ENCODE measurements around the gene ARHGAP10. TPM values are rescaled to one million over a fixed set of nuclear protein-coding genes. Genes with fewer than 3 reads are reported as not detected.

The ARHGAP10 gene
- total RNA-seq, 1 experiment from 2014 or later, result 9.0 TPM

- no peaks in the 10 kb centered on the region for H4K20me1 ChIP-seq (ENCODE audit: low read length)
- POLR2A ChIA-PET (ENCODE audit: unreplicated experiment), result no interaction called here
- intact Hi-C loops (cut with micrococcal nuclease), result loop anchor here (1.0 to 10.0 kb wide), 4 partner anchors 38 to 515 kb away; partner anchors contain the start of gene NR3C2
These were observed 195.7 kb downstream of the ARHGAP10 start for GRCh38 chr4:147927377-147928137.

GRCh38 chr4:147928400-147928799 lies 196.5 kb downstream of the ARHGAP10 start:
- H3K79me2 ChIP-seq (ENCODE audit: low read length), result no peaks in the 10 kb centered on the region
- peaks cover 37% of the 10 kb centered on the region for H3K4me1 ChIP-seq (ENCODE audit: insufficient read depth, low read length)
- ATAC-seq (peak; percentile 84), DNase-seq (peak; percentile 80)
- peak overlapping the region; percentile 64 for H3K9ac ChIP-seq (ENCODE audit: low read length)
- peak overlapping the region; percentile 2; the same call in 1 of the 2 replicates for H2AFZ ChIP-seq (ENCODE audit: low read length)
- POLR2A ChIA-PET (ENCODE audit: unreplicated experiment), result interaction anchor here (0.6 to 0.7 kb wide), 4 partner anchors 117 to 514 kb away, joined by 3 to 4 read pairs (median 3); partner anchors contain the start of gene NR3C2
- TF ChIP-seq CTCF (conservative IDR thresholded peaks at IDR 0.05; ENCODE audit: low read depth, low read length) (no peak), EZH2phosphoT487 (IDR thresholded peaks at IDR 0.05; ENCODE audit: borderline replicate concordance, low read length) (no peak), EZH2 (IDR thresholded peaks at IDR 0.05; ENCODE audit: low read length, unreplicated experiment) (no peak)
- intact Hi-C loops (cut with micrococcal nuclease), result loop anchor here (1.0 to 10.0 kb wide), 4 partner anchors 37 to 514 kb away; partner anchors contain the start of gene NR3C2
- H3F3A ChIP-seq (ENCODE audit: low read length, unreplicated experiment), result no peaks in the 10 kb centered on the region
- H3K4me2 ChIP-seq (ENCODE audit: low read length), result peak overlapping the region; percentile 72
- CTCF ChIA-PET, result interaction anchor here (0.6 kb wide), 1 partner anchor 1638 kb away, joined by 3 read pairs; no protein-coding TSS in a partner anchor
- H3K9me2 ChIP-seq (replicated peaks; ENCODE audit: low read length), result no peaks in the 10 kb centered on the region
- no peaks in the 10 kb centered on the region for H3K9me3 ChIP-seq (ENCODE audit: low read length)
- H3K36me3 ChIP-seq (ENCODE audit: low read depth, low read length), result no peaks in the 10 kb centered on the region
- BruUV-seq (replicated peaks), result no TSS peak
- peak overlapping the region; percentile 40 for H3K4me3 ChIP-seq (ENCODE audit: low read length)
- no peaks in the 10 kb centered on the region for H3K27me3 ChIP-seq (ENCODE audit: low read length)
- peak overlapping the region; percentile 91 for H3K27ac ChIP-seq (ENCODE audit: low read length)
- H4K20me1 ChIP-seq (ENCODE audit: low read length), result no peaks in the 10 kb centered on the region

More at GRCh38 chr4:147927377-147928137, 195.7 kb downstream of the ARHGAP10 start:
- Histone ChIP-seq H3K9me3 (ENCODE audit: low read length) (no peaks in the 10 kb centered on the region), H3K9ac (ENCODE audit: low read length) (peak overlapping the region; percentile 64), H3K4me3 (ENCODE audit: low read length) (peak overlapping the region; percentile 40), H3K36me3 (ENCODE audit: low read depth, low read length) (no peaks in the 10 kb centered on the region), H3K4me2 (ENCODE audit: low read length) (peak overlapping the region; percentile 72), H2AFZ (ENCODE audit: low read length) (peak overlapping the region; percentile 2; the same call in 1 of the 2 replicates), H3K4me1 (ENCODE audit: insufficient read depth, low read length) (peaks cover 37% of the 10 kb centered on the region), H3K27ac (ENCODE audit: low read length) (peak overlapping the region; percentile 91), H3K79me2 (ENCODE audit: low read length) (no peaks in the 10 kb centered on the region), H3K9me2 (replicated peaks; ENCODE audit: low read length) (no peaks in the 10 kb centered on the region), H3K27me3 (ENCODE audit: low read length) (no peaks in the 10 kb centered on the region), H3F3A (ENCODE audit: low read length, unreplicated experiment) (no peaks in the 10 kb centered on the region)
- CTCF ChIA-PET, result no interaction called here
- no TSS peak for BruUV-seq (replicated peaks)
- DNase-seq (peak; percentile 24), ATAC-seq (peak; percentile 45)
- TF ChIP-seq EZH2phosphoT487 (IDR thresholded peaks at IDR 0.05; ENCODE audit: borderline replicate concordance, low read length) (no peak), CTCF (conservative IDR thresholded peaks at IDR 0.05; ENCODE audit: low read depth, low read length) (no peak), EZH2 (IDR thresholded peaks at IDR 0.05; ENCODE audit: low read length, unreplicated experiment) (no peak)
